Caco-2 (cell line): ENCODE results near the gene B4GALNT4. TPM values are rescaled to one million over a fixed set of nuclear protein-coding genes. Genes with fewer than 3 reads are reported as not detected.

Experiments
- BruUV-seq: library from RNA; stranded (reverse); fragments of 400-500 nt; replicated peaks from 2 replicates; lab custom pipeline; 2021; lab: Mats Ljungman, UMichigan
- CTCF ChIA-PET: fragments of 300-600 bp; sonication (Branson Sonifier 250); formaldehyde crosslinking; loops from one replicate; lab custom pipeline; 2022; ENCODE audit warnings: antibody characterized with exemption; lab: Charles Lee
- POLR2A ChIA-PET: fragments of 300-600 bp; sonication (Branson Sonifier 250); formaldehyde crosslinking; loops from one replicate; lab custom pipeline; 2022; ENCODE audit warnings: antibody characterized with exemption; lab: Charles Lee
- DNase-seq, 2 experiments: peaks; one replicate each; pipeline versions ENCODE4 v3.0.0 to v3.0.0-alpha.2; 2020 to 2022
- H3K27me3 ChIP-seq: replicated peaks from 2 replicates; pipeline ENCODE4 v1.6.0; 2011; ENCODE audit warnings: low read length; ENCODE audit not compliant: control insufficient read depth, insufficient read depth
- H3K36me3 ChIP-seq: 2 replicates; pipeline ENCODE4 v1.5.1; 2011; ENCODE audit warnings: low read length; ENCODE audit not compliant: control insufficient read depth, insufficient read depth
- H3K4me1 ChIP-seq: fragments of 250-450 bp; sonication (Bioruptor Pico); 2 replicates; pipeline ENCODE4 v1.5.1; 2020; ENCODE audit warnings: mild to moderate bottlenecking
- H3K4me3 ChIP-seq: 2 replicates; pipeline ENCODE4 v1.5.1; 2011; ENCODE audit warnings: low read depth, mild to moderate bottlenecking, control low read depth, low read length
- H3K9me3 ChIP-seq: fragments of 250-450 bp; sonication (Bioruptor Pico); 2 replicates; pipeline ENCODE4 v1.5.1; 2020; ENCODE audit warnings: mild to moderate bottlenecking, moderate library complexity
- H3K27ac Mint-ChIP-seq: one replicate; pipeline ENCODE4 v1.8.0; 2022; ENCODE audit warnings: mixed read lengths; ENCODE audit not compliant: unreplicated experiment
- H3K27me3 Mint-ChIP-seq: one replicate; pipeline ENCODE4 v1.8.0; 2022; ENCODE audit warnings: mixed read lengths; ENCODE audit not compliant: insufficient read depth, unreplicated experiment
- H3K36me3 Mint-ChIP-seq: one replicate; pipeline ENCODE4 v1.8.0; 2022; ENCODE audit warnings: mild to moderate bottlenecking, mixed read lengths; ENCODE audit not compliant: insufficient read depth, unreplicated experiment
- H3K4me1 Mint-ChIP-seq: one replicate; pipeline ENCODE4 v1.8.0; 2022; ENCODE audit warnings: low read depth, mixed read lengths; ENCODE audit not compliant: unreplicated experiment
- H3K4me3 Mint-ChIP-seq: one replicate; pipeline ENCODE4 v1.8.0; 2022; ENCODE audit warnings: mild to moderate bottlenecking, moderate library complexity, mixed read lengths; ENCODE audit not compliant: unreplicated experiment
- H3K9me3 Mint-ChIP-seq: one replicate; pipeline ENCODE4 v1.8.0; 2022; ENCODE audit warnings: mixed read lengths; ENCODE audit not compliant: unreplicated experiment
- CTCF ChIP-seq, 2 experiments: fragments of 200-600 bp in 1 of 2; IDR thresholded peaks; 1 replicate in 1 of 2; 2 replicates in 1 of 2; pipeline versions ENCODE4 v1.5.1 to v1.8.0; 2011 to 2022; ENCODE audit warnings: antibody characterized with exemption in 1 of 2, control low read depth in 1 of 2, inconsistent platforms in 1 of 2, low read depth in 1 of 2, low read length in 1 of 2, mild to moderate bottlenecking in 1 of 2, moderate library complexity in 1 of 2; ENCODE audit not compliant: insufficient read depth in 1 of 2, severe bottlenecking in 1 of 2, unreplicated experiment in 1 of 2
- intact Hi-C: fragments of 100-400 bp; cut with micrococcal nuclease; formaldehyde crosslinking; loops from one replicate; pipeline ENCODE4 v1.10.0; 2022; ENCODE audit not compliant: unreplicated experiment
- total RNA-seq: library from RNA; stranded (reverse); gene quantifications from 2 replicates; pipeline ENCODE4 v1.2.3, GENCODE V29; 2022

The B4GALNT4 gene
- total RNA-seq, 1 experiment from 2014 or later: 35.6 TPM

GRCh38 chr11:334264-334994 is 34.9 kb upstream of the B4GALNT4 start:
- H3K27me3 Mint-ChIP-seq: no peaks in the 10 kb centered on the region
- Histone ChIP-seq H3K9me3 (peaks cover 10% of the 10 kb centered on the region; the same call in 1 of the 2 replicates), H3K4me1 (peaks cover 31% of the 10 kb centered on the region), H3K36me3 (no peaks in the 10 kb centered on the region), H3K27me3 (no peaks in the 10 kb centered on the region), H3K4me3 (no peak overlapping the region)
- no peak for TF ChIP-seq CTCF (IDR thresholded peaks at IDR 0.05; ENCODE audit: insufficient read depth in 1 of 2, low read depth in 1 of 2, low read length in 1 of 2, severe bottlenecking in 1 of 2, unreplicated experiment in 1 of 2)
- TSS peak; percentile 90 for BruUV-seq
- peak; percentile 73 to 75 for DNase-seq
- H3K4me3 Mint-ChIP-seq: peak overlapping the region; percentile 48
- intact Hi-C loops: no loop called here
- POLR2A ChIA-PET: interaction anchor here (1.0 kb wide), 1 partner anchor 21 kb away, joined by 4 read pairs; no protein-coding TSS in a partner anchor
- H3K36me3 Mint-ChIP-seq: peaks cover 4% of the 10 kb centered on the region
- H3K27ac Mint-ChIP-seq: peak overlapping the region; percentile 62
- H3K4me1 Mint-ChIP-seq: peaks cover 29% of the 10 kb centered on the region
- CTCF ChIA-PET: interaction anchor here (1.1 kb wide), 1 partner anchor 84 kb away, joined by 3 read pairs; no protein-coding TSS in a partner anchor
- no peaks in the 10 kb centered on the region for H3K9me3 Mint-ChIP-seq

- no TSS peak for BruUV-seq
- Histone ChIP-seq H3K36me3 (no peaks in the 10 kb centered on the region), H3K4me3 (no peak overlapping the region), H3K4me1 (peaks cover 27% of the 10 kb centered on the region), H3K9me3 (peaks cover 10% of the 10 kb centered on the region; the same call in 1 of the 2 replicates), H3K27me3 (no peaks in the 10 kb centered on the region)
- Mint-ChIP-seq H3K4me3 (no peak overlapping the region), H3K4me1 (peaks cover 24% of the 10 kb centered on the region), H3K27ac (peak overlapping the region; percentile 29), H3K9me3 (no peaks in the 10 kb centered on the region), H3K27me3 (peaks cover 3% of the 10 kb centered on the region), H3K36me3 (no peaks in the 10 kb centered on the region)
- TF ChIP-seq CTCF (IDR thresholded peaks at IDR 0.05; ENCODE audit: insufficient read depth in 1 of 2, low read depth in 1 of 2, low read length in 1 of 2, severe bottlenecking in 1 of 2, unreplicated experiment in 1 of 2): no peak
- intact Hi-C loops: no loop called here
- ChIA-PET CTCF (no interaction called here), POLR2A (no interaction called here)
- no peak for DNase-seq
Measured at GRCh38 chr11:335779-336658, 33.3 kb upstream of the B4GALNT4 start.

GRCh38 chr11:336659-337198 is 32.6 kb upstream of the B4GALNT4 start:
- H3K4me3 ChIP-seq: no peak overlapping the region
- BruUV-seq: no TSS peak
- Mint-ChIP-seq H3K4me3 (no peak overlapping the region), H3K27ac (no peak overlapping the region), H3K27me3 (peaks cover 3% of the 10 kb centered on the region), H3K36me3 (no peaks in the 10 kb centered on the region), H3K4me1 (peaks cover 28% of the 10 kb centered on the region), H3K9me3 (no peaks in the 10 kb centered on the region)
- peaks cover 6% of the 10 kb centered on the region; the same call in 1 of the 2 replicates for H3K9me3 ChIP-seq
- no peak for TF ChIP-seq CTCF (IDR thresholded peaks at IDR 0.05; ENCODE audit: insufficient read depth in 1 of 2, low read depth in 1 of 2, low read length in 1 of 2, severe bottlenecking in 1 of 2, unreplicated experiment in 1 of 2)
- H3K36me3 ChIP-seq: no peaks in the 10 kb centered on the region
- POLR2A ChIA-PET: no interaction called here
- no peaks in the 10 kb centered on the region for H3K27me3 ChIP-seq
- intact Hi-C loops: no loop called here
- peaks cover 27% of the 10 kb centered on the region for H3K4me1 ChIP-seq
- CTCF ChIA-PET: no interaction called here
- no peak for DNase-seq
